DMS114 treated with DMSO at 0.1 percent for 48 hours (cell line): Measurements from ENCODE around the gene LAT.

Experiments
- DNase-seq: peaks from one replicate; lab custom pipeline; 2025; ENCODE audit not compliant: unreplicated experiment; lab: John Stamatoyannopoulos, UW

LAT gene

GRCh38 chr16:29007730-29008593, 23.1 kb downstream of the LAT start:
- no peak for DNase-seq

GRCh38 chr16:29009050-29009837, 24.4 kb downstream of the LAT start:
- DNase-seq, result no peak

- no peak for DNase-seq
These were observed 24.9 kb downstream of the LAT start for GRCh38 chr16:29009838-29010166.

GRCh38 chr16:29011112-29011511, 26.3 kb downstream of the LAT start:
- DNase-seq, result no peak

- DNase-seq, result no peak
These were observed 27.0 kb downstream of the LAT start for GRCh38 chr16:29011851-29012250.

GRCh38 chr16:29012913-29013553, 28.2 kb downstream of the LAT start:
- DNase-seq, result no peak

- DNase-seq, result no peak
These were observed 29.8 kb downstream of the LAT start for GRCh38 chr16:29014561-29015069.

- DNase-seq, result no peak
These were observed 37.3 kb downstream of the LAT start for GRCh38 chr16:29022196-29022595.

- DNase-seq, result no peak
These were observed 38.7 kb downstream of the LAT start for GRCh38 chr16:29023279-29024277.

- no peak for DNase-seq
These were observed 39.4 kb downstream of the LAT start for GRCh38 chr16:29024278-29024677.

- no peak for DNase-seq
These were observed 40.4 kb downstream of the LAT start for GRCh38 chr16:29025218-29025617.

GRCh38 chr16:29025735-29026134, 40.9 kb downstream of the LAT start:
- no peak for DNase-seq

- DNase-seq, result no peak
These were observed 43.8 kb downstream of the LAT start for GRCh38 chr16:29028457-29029167.

GRCh38 chr16:29029168-29029994, 44.5 kb downstream of the LAT start:
- DNase-seq, result no peak

- DNase-seq, result no peak
These were observed 45.4 kb downstream of the LAT start for GRCh38 chr16:29030086-29030840.
